A549 (cell line): ENCODE data around the gene ACSM5. TPM values are rescaled to one million over a fixed set of nuclear protein-coding genes. Genes with fewer than 3 reads are reported as not detected.

Source experiments
- ATAC-seq, 2 experiments: fragments of 200-7000 bp in 1 of 2; fragments of >200 bp in 1 of 2; cut with Nextera tagmentation in 1 of 2; cut with Tn5 transposase in 1 of 2; 3 replicates each; pipeline versions ENCODE4 v1.8.0 to v1.9.1; 2018 to 2020; ENCODE audit warnings: mild to moderate bottlenecking in 1 of 2, moderate library complexity in 1 of 2
- CTCF ChIA-PET: fragments of 300-600 bp; sonication (Branson Sonifier 250); formaldehyde crosslinking; extraction: SDS; loops from one replicate; lab custom pipeline; 2021; ENCODE audit warnings: antibody characterized with exemption, inconsistent platforms; lab: Yijun Ruan, JAX
- POLR2A ChIA-PET: fragments of 350-600 bp; formaldehyde crosslinking; extraction: SDS; loops from one replicate; lab custom pipeline; 2021; ENCODE audit warnings: antibody characterized with exemption, inconsistent platforms; lab: Yijun Ruan, JAX
- DNase-seq, 2 experiments: peaks; one replicate each; pipeline versions ENCODE4 v3.0.0 to v3.0.0-alpha.2; 2011 to 2016; ENCODE audit warnings: low read depth in 1 of 2, low spot score in 1 of 2
- FAIRE-seq: peaks from 2 replicates; lab custom pipeline; 2011; peaks lifted over from hg19 to GRCh38; lab: Jason Lieb, UNC
- H3K27ac ChIP-seq, 2 experiments: fragments of >200 bp; sonication (Bioruptor Twin); formaldehyde crosslinking; 3 replicates each; pipeline ENCODE4 v1.5.1; 2016 to 2017
- H3K4me1 ChIP-seq: fragments of >200 bp; sonication (Bioruptor Twin); formaldehyde crosslinking; 3 replicates; pipeline ENCODE4 v1.6.1; 2016
- H3K4me2 ChIP-seq: fragments of >200 bp; sonication (Bioruptor Twin); formaldehyde crosslinking; 3 replicates; pipeline ENCODE4 v1.6.1; 2016
- H3K4me3 ChIP-seq: fragments of >200 bp; sonication (Bioruptor Twin); formaldehyde crosslinking; 3 replicates; pipeline ENCODE4 v1.5.1; 2016
- H3K9me3 ChIP-seq: fragments of >200 bp; sonication (Bioruptor Twin); formaldehyde crosslinking; 3 replicates; pipeline ENCODE4 v1.6.1; 2016
- BHLHE40 ChIP-seq: IDR thresholded peaks from 2 replicates; pipeline ENCODE4 v1.6.1; 2012; ENCODE audit warnings: low read depth, low read length, inconsistent platforms
- CBX8 ChIP-seq: fragments of 200-600 bp; sonication (generic); IDR thresholded peaks from 2 replicates; pipeline ENCODE4 v1.6.1; 2016
- EHF ChIP-seq: fragments of 250-450 bp; sonication (Bioruptor Pico); IDR thresholded peaks from 2 replicates; pipeline ENCODE4 v1.5.0; 2020; ENCODE audit warnings: mild to moderate bottlenecking
- EHMT2 ChIP-seq: fragments of 200-600 bp; sonication (generic); IDR thresholded peaks from 2 replicates; pipeline ENCODE4 v1.6.1; 2016; ENCODE audit warnings: antibody characterized with exemption, low read depth, mild to moderate bottlenecking, moderate library complexity
- EP300 ChIP-seq, 2 experiments: fragments of >200 bp; sonication (Bioruptor Twin); formaldehyde crosslinking; IDR thresholded peaks; 2 replicates in 1 of 2; 3 replicates in 1 of 2; pipeline ENCODE4 v1.6.1; 2016 to 2017
- ESRRA ChIP-seq: fragments of 150-350 bp; IDR thresholded peaks from 2 replicates; pipeline ENCODE4 v1.6.1; 2014; ENCODE audit warnings: mild to moderate bottlenecking, low read length, borderline replicate concordance
- FOSL2 ChIP-seq, 2 experiments: fragments of 450-650 bp in 1 of 2; fragments of >200 bp in 1 of 2; sonication (Bioruptor Twin) in 1 of 2; formaldehyde crosslinking; IDR thresholded peaks; 2 replicates each; pipeline versions ENCODE4 v1.5.0 to v1.6.1; 2016 to 2020; ENCODE audit warnings: mild to moderate bottlenecking in 1 of 2, moderate library complexity in 1 of 2
- HDAC2 ChIP-seq: fragments of 200-600 bp; sonication (generic); IDR thresholded peaks from 2 replicates; pipeline ENCODE4 v1.6.1; 2016
- HOXB13 ChIP-seq: fragments of 250-450 bp; sonication (Bioruptor Pico); IDR thresholded peaks from 2 replicates; pipeline ENCODE4 v1.5.0; 2020; ENCODE audit warnings: low read depth, mild to moderate bottlenecking, moderate library complexity
- JUNB ChIP-seq: fragments of >200 bp; sonication (Bioruptor Twin); formaldehyde crosslinking; IDR thresholded peaks from 2 replicates; pipeline ENCODE4 v1.6.1; 2016
- KDM5A ChIP-seq: fragments of 200-600 bp; sonication (generic); IDR thresholded peaks from 2 replicates; pipeline ENCODE4 v1.6.1; 2016; ENCODE audit warnings: antibody characterized with exemption, mild to moderate bottlenecking
- MYC ChIP-seq: IDR thresholded peaks from 2 replicates; pipeline ENCODE4 v1.6.1; 2012; ENCODE audit warnings: mild to moderate bottlenecking, inconsistent platforms, low read length, improper control_type of control experiment, borderline replicate concordance
- POLR2A ChIP-seq: IDR thresholded peaks from 2 replicates; pipeline ENCODE4 v1.6.1; 2012; ENCODE audit warnings: mild to moderate bottlenecking, low read length
- RCOR1 ChIP-seq: fragments of 150-350 bp; IDR thresholded peaks from 2 replicates; pipeline ENCODE4 v1.6.1; 2014; ENCODE audit warnings: antibody characterized with exemption, low read length, low read depth
- RFX5 ChIP-seq: fragments of 450-650 bp; IDR thresholded peaks from 2 replicates; pipeline ENCODE4 v1.7.1; 2014; ENCODE audit warnings: antibody characterized with exemption, mild to moderate bottlenecking, moderate library complexity
- RNF2 ChIP-seq: fragments of 200-600 bp; sonication (generic); IDR thresholded peaks from 2 replicates; pipeline ENCODE4 v1.6.1; 2016; ENCODE audit warnings: low read depth, mild to moderate bottlenecking, antibody characterized with exemption, moderate library complexity, borderline replicate concordance
- SREBF2 ChIP-seq: fragments of 450-650 bp; IDR thresholded peaks from 2 replicates; pipeline ENCODE4 v1.6.1; 2014; ENCODE audit warnings: mild to moderate bottlenecking, moderate library complexity
- TFCP2L1 ChIP-seq: fragments of 250-450 bp; sonication (Bioruptor Pico); IDR thresholded peaks from 2 replicates; pipeline ENCODE4 v1.5.0; 2021; ENCODE audit warnings: mild to moderate bottlenecking
- ZC3H11A ChIP-seq: fragments of 450-650 bp; IDR thresholded peaks from 2 replicates; pipeline ENCODE4 v1.6.1; 2014; ENCODE audit warnings: antibody characterized with exemption, mild to moderate bottlenecking
- ZFP36 ChIP-seq: fragments of 450-650 bp; IDR thresholded peaks from 2 replicates; pipeline ENCODE4 v1.6.1; 2014; ENCODE audit warnings: borderline replicate concordance; ENCODE audit not compliant: partially characterized antibody
- ZSCAN20 ChIP-seq: fragments of 250-450 bp; sonication (Bioruptor Pico); IDR thresholded peaks from 2 replicates; pipeline ENCODE4 v1.8.0; 2022; ENCODE audit warnings: mild to moderate bottlenecking, moderate library complexity
- WGBS: methylation state at CpG from one replicate; pipeline ENCODE4 v1.1.6; 2017; ENCODE audit errors: missing lambda C conversion rate; 5-methylcytosine and 5-hydroxymethylcytosine counted together
- polyA plus RNA-seq, 4 experiments: library from polyadenylated mRNA; depleted of rRNA in 3 of 4; stranded (reverse); fragments of >200 nt; fragmentation: RNase III in 1 of 4; extraction: RNeasy Plus Mini Kit Qiagen cat#74134 plus additional on column Dnase treatment in 1 of 4; gene quantifications; 2 replicates in 3 of 4; 3 replicates in 1 of 4; pipeline ENCODE4 v1.2.3, GENCODE V29; 2011 to 2017
- TF ChIP-seq, protein P1 (sequence below): fragments of >200 bp; sonication (Bioruptor Twin); formaldehyde crosslinking; IDR thresholded peaks from 3 replicates; pipeline ENCODE4 v1.5.1; 2016
- TF ChIP-seq, protein P2 (sequence below): IDR thresholded peaks from 2 replicates; pipeline ENCODE4 v1.6.1; 2012

The ACSM5 gene
- polyA plus RNA-seq, 2 of the 4 experiments (the other 2 are of a cell fraction), result not detected

DNA sequence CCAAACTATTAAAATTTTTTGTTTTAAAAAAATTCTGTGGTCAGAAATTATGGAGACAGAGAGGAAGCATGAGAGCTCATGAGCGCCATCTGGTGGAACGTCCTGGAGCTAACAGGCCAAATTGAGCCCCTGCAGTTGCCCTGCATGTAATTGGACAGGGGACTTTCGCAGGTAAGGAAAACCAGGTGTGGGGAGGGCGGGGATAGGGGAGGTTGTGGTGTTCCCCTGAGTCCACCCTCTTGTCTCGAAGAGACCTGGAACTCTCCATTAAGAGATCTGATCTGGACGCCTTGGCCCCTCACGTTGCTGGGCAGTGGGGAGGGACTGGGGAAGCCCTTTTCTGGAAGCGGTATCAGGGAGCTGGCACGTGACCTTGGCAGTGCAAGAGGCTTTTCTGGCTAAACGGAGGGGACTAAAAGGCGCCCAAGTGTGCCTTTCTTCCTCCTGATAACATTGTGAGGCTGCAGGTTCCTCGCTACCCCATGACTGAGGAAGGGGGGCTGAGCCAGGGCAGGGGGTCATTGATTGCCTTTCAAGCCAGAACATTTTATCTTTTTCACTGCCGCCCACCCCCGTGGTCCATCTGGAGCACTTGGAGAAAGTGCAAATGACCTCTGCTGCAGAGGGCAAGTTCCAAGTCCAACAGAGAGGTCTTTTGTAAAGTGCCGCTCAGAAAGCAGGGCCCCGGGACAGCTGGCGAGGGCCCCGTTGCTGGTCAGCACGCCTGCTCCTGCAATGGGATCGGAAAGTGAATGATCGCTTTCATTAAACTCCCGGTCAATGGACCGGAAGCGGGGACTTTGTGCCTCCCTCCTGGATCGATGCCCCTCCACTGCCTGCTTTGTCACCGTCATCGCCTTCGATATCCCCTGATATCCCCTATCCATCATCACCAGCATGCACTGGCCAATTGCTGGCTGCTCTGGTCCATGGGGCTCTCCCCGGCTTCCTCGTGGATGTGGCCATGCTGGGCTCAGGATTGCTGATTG is 23.2 kb upstream of the ACSM5 start (continued):
- TF ChIP-seq FOSL2 (IDR thresholded peaks at IDR 0.05) (no peak), FOSL2 (CRISPR knock-in tag; IDR thresholded peaks at IDR 0.05) (no peak), RCOR1 (no peak), EP300 (IDR thresholded peaks at IDR 0.05) (no peak), ZFP36 (no peak)
- TF ChIP-seq, protein P1, sequence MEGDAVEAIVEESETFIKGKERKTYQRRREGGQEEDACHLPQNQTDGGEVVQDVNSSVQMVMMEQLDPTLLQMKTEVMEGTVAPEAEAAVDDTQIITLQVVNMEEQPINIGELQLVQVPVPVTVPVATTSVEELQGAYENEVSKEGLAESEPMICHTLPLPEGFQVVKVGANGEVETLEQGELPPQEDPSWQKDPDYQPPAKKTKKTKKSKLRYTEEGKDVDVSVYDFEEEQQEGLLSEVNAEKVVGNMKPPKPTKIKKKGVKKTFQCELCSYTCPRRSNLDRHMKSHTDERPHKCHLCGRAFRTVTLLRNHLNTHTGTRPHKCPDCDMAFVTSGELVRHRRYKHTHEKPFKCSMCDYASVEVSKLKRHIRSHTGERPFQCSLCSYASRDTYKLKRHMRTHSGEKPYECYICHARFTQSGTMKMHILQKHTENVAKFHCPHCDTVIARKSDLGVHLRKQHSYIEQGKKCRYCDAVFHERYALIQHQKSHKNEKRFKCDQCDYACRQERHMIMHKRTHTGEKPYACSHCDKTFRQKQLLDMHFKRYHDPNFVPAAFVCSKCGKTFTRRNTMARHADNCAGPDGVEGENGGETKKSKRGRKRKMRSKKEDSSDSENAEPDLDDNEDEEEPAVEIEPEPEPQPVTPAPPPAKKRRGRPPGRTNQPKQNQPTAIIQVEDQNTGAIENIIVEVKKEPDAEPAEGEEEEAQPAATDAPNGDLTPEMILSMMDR, result peak; percentile 67

DNA sequence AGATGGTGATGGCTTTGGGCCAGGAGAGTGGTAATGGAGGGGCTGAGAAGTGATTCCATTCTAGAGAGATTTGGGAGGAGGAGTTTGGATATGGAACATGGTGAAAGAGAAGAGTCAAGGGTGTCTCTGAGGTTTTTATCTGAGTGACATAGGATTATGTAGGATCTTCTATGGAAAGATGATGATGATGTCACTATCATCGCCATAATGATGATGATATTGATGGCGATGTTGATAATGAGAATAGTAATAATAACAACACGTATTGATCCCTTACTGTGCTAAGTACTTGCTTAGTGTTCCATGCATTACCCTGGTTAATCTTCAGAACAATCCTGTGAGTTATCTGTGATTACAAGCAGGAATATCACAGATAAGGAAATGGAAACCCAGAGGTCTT is 21.4 kb upstream of the ACSM5 start:
- no peak overlapping the region for H3K4me3 ChIP-seq
- no peaks in the 10 kb centered on the region for H3K4me1 ChIP-seq
- DNase-seq, result no peak
- H3K4me2 ChIP-seq, result no peak overlapping the region
- WGBS, result 84% methylated on average over 3 of the region's 3 CpGs
- H3K9me3 ChIP-seq, result no peaks in the 10 kb centered on the region
- ChIA-PET CTCF (interaction anchor here (6.6 to 10.7 kb wide), 2 partner anchors 14 to 482 kb away, joined by 76 to 374 read pairs; no protein-coding TSS in a partner anchor), POLR2A (no interaction called here)
- no peak for ATAC-seq
- H3K27ac ChIP-seq, result no peak overlapping the region
- no peak for FAIRE-seq
- TF ChIP-seq ZC3H11A (no peak), TFCP2L1 (no peak), ESRRA (no peak), RCOR1 (no peak), KDM5A (no peak), MYC (no peak), CBX8 (no peak), SREBF2 (no peak)

DNA sequence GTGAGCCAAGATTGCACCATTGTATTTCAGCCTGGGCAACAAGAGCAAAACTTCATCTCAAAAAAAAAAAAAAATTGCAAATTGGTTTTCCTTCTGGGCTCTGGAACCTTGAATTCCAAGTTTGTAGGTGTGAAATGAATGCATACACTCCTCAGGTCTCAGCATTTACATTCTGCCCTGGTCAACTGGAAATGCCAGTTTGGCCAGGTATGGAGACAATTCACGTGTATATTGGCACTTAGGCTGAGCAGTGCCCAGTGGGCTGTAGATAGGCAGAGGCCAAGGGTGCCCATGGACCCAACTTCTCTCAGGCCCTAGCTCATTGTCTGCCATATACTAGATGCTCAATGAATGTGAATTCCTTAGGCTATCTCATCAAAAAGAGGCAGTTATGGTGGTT is 20.5 kb upstream of the ACSM5 start:
- TF ChIP-seq POLR2A, result no peak
- TF ChIP-seq HOXB13 (CRISPR knock-in tag), result no peak
- no peak overlapping the region for H3K4me2 ChIP-seq
- ChIA-PET CTCF (interaction anchor here (0.6 to 10.7 kb wide), 3 partner anchors 15 to 497 kb away, joined by 3 to 374 read pairs (median 76); no protein-coding TSS in a partner anchor), POLR2A (no interaction called here)
- FAIRE-seq, result no peak
- DNase-seq, result no peak
- no peak overlapping the region for H3K27ac ChIP-seq
- H3K9me3 ChIP-seq, result no peaks in the 10 kb centered on the region
- no peaks in the 10 kb centered on the region for H3K4me1 ChIP-seq
- 0% methylated on average over 1 of the region's 1 CpG for WGBS
- ATAC-seq, result no peak
- no peak overlapping the region for H3K4me3 ChIP-seq

DNA sequence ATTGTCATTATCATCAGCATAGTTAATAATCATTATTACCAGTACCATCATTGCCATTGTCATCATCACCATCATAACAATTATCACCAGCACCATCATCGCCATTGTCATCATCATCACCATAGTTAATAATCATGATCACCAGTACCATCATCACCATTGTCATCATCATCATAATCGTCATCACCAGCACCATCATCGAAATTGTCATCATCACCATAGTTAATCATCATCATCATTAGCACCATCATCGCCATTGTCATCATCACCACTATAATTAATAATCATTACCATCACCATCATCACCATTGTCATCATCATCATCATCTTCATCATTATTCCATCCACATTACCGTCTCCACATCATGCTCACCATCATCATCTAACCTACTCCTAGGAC is 18.3 kb upstream of the ACSM5 start:
- CTCF ChIA-PET, result interaction anchor here (2.1 kb wide), 1 partner anchor 484 kb away, joined by 12 read pairs; no protein-coding TSS in a partner anchor
- no peak for DNase-seq
- no peaks in the 10 kb centered on the region for H3K4me1 ChIP-seq
- 4% methylated on average over 5 of the region's 5 CpGs for WGBS
- POLR2A ChIA-PET, result no interaction called here
- TF ChIP-seq EHF (CRISPR knock-in tag) (no peak), HDAC2 (no peak), JUNB (no peak), POLR2A (no peak), KDM5A (no peak), EHMT2 (no peak), RFX5 (no peak), ZSCAN20 (CRISPR knock-in tag) (no peak), RNF2 (no peak), BHLHE40 (no peak)
- TF ChIP-seq, protein P2, sequence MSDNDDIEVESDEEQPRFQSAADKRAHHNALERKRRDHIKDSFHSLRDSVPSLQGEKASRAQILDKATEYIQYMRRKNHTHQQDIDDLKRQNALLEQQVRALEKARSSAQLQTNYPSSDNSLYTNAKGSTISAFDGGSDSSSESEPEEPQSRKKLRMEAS, result no peak
- TF ChIP-seq, all 56 proteins: peak for 0
- no peak overlapping the region for H3K4me2 ChIP-seq
- FAIRE-seq (no peak), ATAC-seq (no peak)
- no peaks in the 10 kb centered on the region for H3K9me3 ChIP-seq
- H3K27ac ChIP-seq, result no peak overlapping the region
- H3K4me3 ChIP-seq, result no peak overlapping the region
